ENCODE data around the gene SCIN. TPM values are rescaled to one million over a fixed set of nuclear protein-coding genes. Genes with fewer than 3 reads are reported as not detected.

The SCIN gene
- total RNA-seq, 1 donor from 2014 or later = 0.65 TPM

DNA sequence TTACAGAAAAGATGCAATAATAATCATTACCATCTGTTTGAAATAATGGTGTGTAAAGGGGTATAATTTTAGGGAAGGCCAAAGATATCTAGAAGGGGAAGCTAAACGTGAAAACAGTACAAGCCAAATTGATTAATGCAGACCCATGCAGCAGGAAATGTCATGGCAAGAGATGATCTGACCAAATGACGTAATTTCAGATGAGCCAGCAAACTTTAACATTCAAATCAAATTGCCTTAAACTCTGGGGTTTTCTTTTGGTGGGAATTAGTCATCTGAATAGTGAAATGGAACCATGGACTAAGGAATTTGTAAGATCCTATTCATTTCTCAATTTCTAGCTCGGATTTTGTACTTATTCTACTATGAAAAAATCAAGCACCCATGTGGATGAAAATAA lies 21.4 kb upstream of the SCIN start:
- no peak overlapping the region for H3K4me3 Mint-ChIP-seq (ENCODE audit: unreplicated experiment)
- TF ChIP-seq, protein P1, sequence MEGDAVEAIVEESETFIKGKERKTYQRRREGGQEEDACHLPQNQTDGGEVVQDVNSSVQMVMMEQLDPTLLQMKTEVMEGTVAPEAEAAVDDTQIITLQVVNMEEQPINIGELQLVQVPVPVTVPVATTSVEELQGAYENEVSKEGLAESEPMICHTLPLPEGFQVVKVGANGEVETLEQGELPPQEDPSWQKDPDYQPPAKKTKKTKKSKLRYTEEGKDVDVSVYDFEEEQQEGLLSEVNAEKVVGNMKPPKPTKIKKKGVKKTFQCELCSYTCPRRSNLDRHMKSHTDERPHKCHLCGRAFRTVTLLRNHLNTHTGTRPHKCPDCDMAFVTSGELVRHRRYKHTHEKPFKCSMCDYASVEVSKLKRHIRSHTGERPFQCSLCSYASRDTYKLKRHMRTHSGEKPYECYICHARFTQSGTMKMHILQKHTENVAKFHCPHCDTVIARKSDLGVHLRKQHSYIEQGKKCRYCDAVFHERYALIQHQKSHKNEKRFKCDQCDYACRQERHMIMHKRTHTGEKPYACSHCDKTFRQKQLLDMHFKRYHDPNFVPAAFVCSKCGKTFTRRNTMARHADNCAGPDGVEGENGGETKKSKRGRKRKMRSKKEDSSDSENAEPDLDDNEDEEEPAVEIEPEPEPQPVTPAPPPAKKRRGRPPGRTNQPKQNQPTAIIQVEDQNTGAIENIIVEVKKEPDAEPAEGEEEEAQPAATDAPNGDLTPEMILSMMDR (IDR thresholded peaks at IDR 0.05) = no peak
- peaks cover 11% of the 10 kb centered on the region for H3K4me1 Mint-ChIP-seq (ENCODE audit: low read depth)

GRCh38 chr7:12550956-12551355 lies 19.6 kb upstream of the SCIN start:
- Mint-ChIP-seq H3K9me3 (ENCODE audit: low read depth) (no peaks in the 10 kb centered on the region), H3K4me3 (ENCODE audit: unreplicated experiment) (no peak overlapping the region), H3K27me3 (ENCODE audit: low read depth) (no peaks in the 10 kb centered on the region), H3K4me1 (ENCODE audit: low read depth) (no peaks in the 10 kb centered on the region), H3K27ac (ENCODE audit: unreplicated experiment) (no peak overlapping the region), H3K36me3 (ENCODE audit: low read depth) (no peaks in the 10 kb centered on the region)
- DNase-seq (ENCODE audit: low spot score) = no peak
- TF ChIP-seq, protein P1 (IDR thresholded peaks at IDR 0.05) = no peak

More for the DNA sequence above, 21.4 kb upstream of the SCIN start:
- Mint-ChIP-seq H3K27me3 (ENCODE audit: low read depth) (no peaks in the 10 kb centered on the region), H3K9me3 (ENCODE audit: low read depth) (no peaks in the 10 kb centered on the region), H3K27ac (ENCODE audit: unreplicated experiment) (no peak overlapping the region), H3K36me3 (ENCODE audit: low read depth) (no peaks in the 10 kb centered on the region)
- DNase-seq (ENCODE audit: low spot score) = no peak

GRCh38 chr7:12552876-12553275 lies 17.6 kb upstream of the SCIN start:
- Mint-ChIP-seq H3K36me3 (ENCODE audit: low read depth) (peaks cover 7% of the 10 kb centered on the region), H3K27me3 (ENCODE audit: low read depth) (no peaks in the 10 kb centered on the region), H3K27ac (ENCODE audit: unreplicated experiment) (no peak overlapping the region), H3K4me1 (ENCODE audit: low read depth) (peaks cover 5% of the 10 kb centered on the region), H3K4me3 (ENCODE audit: unreplicated experiment) (no peak overlapping the region), H3K9me3 (ENCODE audit: low read depth) (peaks cover 9% of the 10 kb centered on the region)
- no peak for DNase-seq (ENCODE audit: low spot score)
- TF ChIP-seq, protein P1 (IDR thresholded peaks at IDR 0.05) = no peak

- peaks cover 5% of the 10 kb centered on the region for H3K4me1 Mint-ChIP-seq (ENCODE audit: low read depth)
- H3K27me3 Mint-ChIP-seq (ENCODE audit: low read depth) = no peaks in the 10 kb centered on the region
- peaks cover 7% of the 10 kb centered on the region for H3K36me3 Mint-ChIP-seq (ENCODE audit: low read depth)
- no peak overlapping the region for H3K27ac Mint-ChIP-seq (ENCODE audit: unreplicated experiment)
- peaks cover 12% of the 10 kb centered on the region for H3K9me3 Mint-ChIP-seq (ENCODE audit: low read depth)
- DNase-seq (ENCODE audit: low spot score) = no peak
- TF ChIP-seq, protein P1 (IDR thresholded peaks at IDR 0.05) = no peak
- H3K4me3 Mint-ChIP-seq (ENCODE audit: unreplicated experiment) = no peak overlapping the region
Measured at GRCh38 chr7:12553416-12553815, 17.1 kb upstream of the SCIN start.

- DNase-seq (ENCODE audit: low spot score) = no peak
- Mint-ChIP-seq H3K9me3 (ENCODE audit: low read depth) (peaks cover 12% of the 10 kb centered on the region), H3K27me3 (ENCODE audit: low read depth) (no peaks in the 10 kb centered on the region), H3K36me3 (ENCODE audit: low read depth) (peaks cover 7% of the 10 kb centered on the region), H3K4me3 (ENCODE audit: unreplicated experiment) (no peak overlapping the region), H3K4me1 (ENCODE audit: low read depth) (peaks cover 5% of the 10 kb centered on the region), H3K27ac (ENCODE audit: unreplicated experiment) (no peak overlapping the region)
- TF ChIP-seq, protein P1 (IDR thresholded peaks at IDR 0.05) = no peak
Measured at GRCh38 chr7:12554351-12554750, 16.2 kb upstream of the SCIN start.
